NAMALWA (cell line): ENCODE measurements around the gene NOTCH4.
"Not testable (repeated sequence)": the region's sequence is repeated elsewhere in the genome, so short reads cannot be mapped to it uniquely, and the experiment has no call there.

Experiments used
- DNase-seq: peaks from one replicate; pipeline ENCODE4 v3.0.0-alpha.2; 2015; ENCODE audit warnings: low spot score

NOTCH4 gene

GRCh38 chr6:32223258-32224235, at the start of gene NOTCH4:
TSS of gene NOTCH4 (minus strand) at chr6:32224067. CDS start at chr6:32223928, 139 bp downstream.
- no peak for DNase-seq

GRCh38 chr6:32271429-32271828, 47.6 kb upstream of the NOTCH4 start:
- peak; percentile 84 for DNase-seq

GRCh38 chr6:32268459-32268858, 44.6 kb upstream of the NOTCH4 start:
- DNase-seq = peak; percentile 71

- peak; percentile 14 for DNase-seq
These were observed 43.2 kb upstream of the NOTCH4 start for GRCh38 chr6:32267035-32267434.

GRCh38 chr6:32257262-32257661, 33.4 kb upstream of the NOTCH4 start:
- DNase-seq = not testable (repeated sequence)

- DNase-seq = no peak
These were observed 31.6 kb upstream of the NOTCH4 start for GRCh38 chr6:32255199-32256153.

GRCh38 chr6:32254761-32255198, 30.9 kb upstream of the NOTCH4 start:
- DNase-seq = no peak

GRCh38 chr6:32252331-32253009, 28.6 kb upstream of the NOTCH4 start:
- DNase-seq = no peak

- DNase-seq = no peak
These were observed 25.4 kb upstream of the NOTCH4 start for GRCh38 chr6:32249262-32249661.

GRCh38 chr6:32247401-32247800, 23.5 kb upstream of the NOTCH4 start:
- no peak for DNase-seq

- peak; percentile 89 for DNase-seq
These were observed 21.1 kb upstream of the NOTCH4 start for GRCh38 chr6:32244946-32245398.

GRCh38 chr6:32244270-32244669, 20.4 kb upstream of the NOTCH4 start:
- no peak for DNase-seq

- not testable (repeated sequence) for DNase-seq
These were observed 18.5 kb upstream of the NOTCH4 start for GRCh38 chr6:32242318-32242813.

- DNase-seq = no peak
These were observed 16.8 kb upstream of the NOTCH4 start for GRCh38 chr6:32240686-32241085.

GRCh38 chr6:32239462-32239861, 15.6 kb upstream of the NOTCH4 start:
- DNase-seq = no peak

GRCh38 chr6:32234934-32235333, 11.1 kb upstream of the NOTCH4 start:
- peak; percentile 27 for DNase-seq

- DNase-seq = no peak
These were observed 2.6 kb upstream of the NOTCH4 start for GRCh38 chr6:32226434-32226833.

GRCh38 chr6:32224696-32225095, 829 bp upstream of the NOTCH4 start:
- DNase-seq = peak; percentile 22

GRCh38 chr6:32222333-32223230, 1.3 kb downstream of the NOTCH4 start:
- no peak for DNase-seq

GRCh38 chr6:32220021-32220420, 3.8 kb downstream of the NOTCH4 start:
- DNase-seq = no peak
